Measurements from ENCODE around the gene SYCP1.

GRCh38 chr1:114959423-114959822 lies 104.8 kb downstream of the SYCP1 start:
- no peak for TF ChIP-seq POLR2A (IDR thresholded peaks at IDR 0.05)
- TF ChIP-seq CTCF (IDR thresholded peaks at IDR 0.05) = no peak
- no peak for TF ChIP-seq POLR2AphosphoS5 (IDR thresholded peaks at IDR 0.05)

Measured in stomach (tissue), 4 donors.